Measurements from ENCODE around the gene KRT4. TPM values are rescaled to one million over a fixed set of nuclear protein-coding genes. Genes with fewer than 3 reads are reported as not detected.
"Not testable (repeated sequence)": the region's sequence is repeated elsewhere in the genome, so short reads cannot be mapped to it uniquely, and the experiment has no call there.

The KRT4 gene
- total RNA-seq, 1 donor from 2014 or later: not detected

DNA sequence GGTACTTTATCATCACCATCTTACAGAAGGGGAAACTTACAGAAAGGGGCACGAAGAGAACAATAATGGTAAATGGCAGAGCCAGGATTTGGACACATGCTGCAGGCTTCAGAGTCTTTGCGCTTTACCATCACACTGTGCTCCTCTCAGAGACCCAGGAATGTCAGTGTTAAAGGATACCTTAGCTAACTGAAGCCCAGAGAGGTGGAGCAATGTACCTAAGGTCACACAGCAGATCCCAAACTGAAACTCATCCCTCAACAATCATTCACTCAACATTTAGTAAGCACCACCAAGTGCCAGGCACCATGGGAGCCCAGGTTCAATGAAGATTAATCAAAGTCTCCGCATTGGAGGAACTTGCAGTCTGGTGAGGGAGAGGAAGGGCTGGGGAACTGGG is 42.9 kb upstream of the KRT4 start:
- intact Hi-C loops (cut with micrococcal nuclease): no loop called here
- Histone ChIP-seq H3K4me3 (no peak overlapping the region), H3K4me1 (peaks cover 4% of the 10 kb centered on the region)

DNA sequence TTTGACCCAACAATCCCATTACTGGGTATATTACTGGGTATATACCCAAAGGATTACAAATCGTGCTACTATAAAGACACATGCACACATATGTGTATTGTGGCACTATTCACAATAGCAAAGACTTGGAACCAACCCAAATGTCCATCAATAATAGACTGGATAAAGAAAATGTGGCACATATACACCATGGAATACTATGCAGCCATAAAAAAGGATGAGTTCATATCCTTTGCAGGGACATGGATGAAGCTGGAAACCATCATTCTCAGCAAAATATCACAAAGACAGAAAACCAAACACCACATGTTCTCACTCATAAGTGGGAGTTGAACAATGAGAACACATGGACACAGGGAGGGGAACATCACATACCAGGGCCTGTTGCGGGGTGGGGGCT is 42.2 kb upstream of the KRT4 start:
- H3K9me3 ChIP-seq (replicated peaks); H3K27ac ChIP-seq (replicated peaks); DNase-seq; H3K4me3 ChIP-seq; intact Hi-C loops (cut with micrococcal nuclease); H3K36me3 ChIP-seq; H3K4me1 ChIP-seq: not testable (repeated sequence)
- peaks cover 29% of the 10 kb centered on the region for H3K27me3 ChIP-seq (ENCODE audit: low read depth)

More for the DNA sequence above, 42.9 kb upstream of the KRT4 start:
- H3K36me3 ChIP-seq: no peaks in the 10 kb centered on the region
- no peak for DNase-seq
- peaks cover 22% of the 10 kb centered on the region for H3K27me3 ChIP-seq (ENCODE audit: low read depth)
- no peak overlapping the region for H3K27ac ChIP-seq (replicated peaks)
- no peak for TF ChIP-seq CTCF (IDR thresholded peaks at IDR 0.05; ENCODE audit: borderline replicate concordance)
- H3K9me3 ChIP-seq (replicated peaks): peaks cover 9% of the 10 kb centered on the region

DNA sequence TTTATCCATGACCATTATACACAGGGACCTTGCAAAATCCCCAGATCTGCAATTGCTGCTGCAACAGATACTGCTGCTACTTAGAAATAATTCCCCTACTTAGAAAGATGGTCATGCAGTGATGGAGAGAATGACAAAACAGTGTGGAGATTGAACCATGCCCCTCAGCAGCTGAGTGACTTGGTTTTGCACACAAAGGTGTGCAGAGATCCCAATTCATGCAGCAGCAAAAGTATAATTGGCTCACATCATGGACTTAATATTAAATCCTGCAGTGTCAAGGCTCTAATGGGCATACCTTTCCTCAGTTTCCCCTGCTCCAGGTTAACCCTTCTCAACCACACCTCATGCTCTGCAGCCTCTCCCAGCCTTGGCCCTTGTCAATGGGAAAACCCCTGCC is 37.9 kb upstream of the KRT4 start:
- intact Hi-C loops (cut with micrococcal nuclease): no loop called here
- no peak overlapping the region for H3K4me3 ChIP-seq
- H3K9me3 ChIP-seq (replicated peaks): peaks cover 9% of the 10 kb centered on the region
- H3K27ac ChIP-seq (replicated peaks): no peak overlapping the region
- DNase-seq: no peak
- no peaks in the 10 kb centered on the region for H3K36me3 ChIP-seq
- H3K4me1 ChIP-seq: no peaks in the 10 kb centered on the region
- H3K27me3 ChIP-seq (ENCODE audit: low read depth): peaks cover 72% of the 10 kb centered on the region
- TF ChIP-seq CTCF (IDR thresholded peaks at IDR 0.05; ENCODE audit: borderline replicate concordance): no peak

DNA sequence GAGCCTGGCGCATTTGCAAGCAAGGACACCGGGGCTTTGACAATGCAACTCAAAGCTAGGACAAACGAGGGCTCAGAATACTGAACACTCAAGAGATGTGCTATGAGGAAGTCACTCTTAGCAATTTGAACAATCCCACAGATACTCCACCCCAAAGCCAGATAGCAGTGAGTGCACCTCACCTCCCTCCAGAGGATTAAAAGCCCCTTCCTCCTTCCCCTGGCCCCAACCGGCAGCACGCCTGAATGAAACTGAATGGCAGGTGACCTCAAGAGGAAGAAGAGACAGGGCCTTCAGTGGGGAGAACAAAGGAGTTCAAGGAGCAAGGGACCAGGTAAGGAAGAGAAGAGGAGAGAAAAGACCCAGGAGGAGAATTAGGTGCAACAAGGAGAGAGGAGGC is 36.8 kb upstream of the KRT4 start:
- no peak for DNase-seq
- Histone ChIP-seq H3K4me3 (no peak overlapping the region), H3K9me3 (replicated peaks) (peaks cover 9% of the 10 kb centered on the region), H3K27ac (replicated peaks) (no peak overlapping the region), H3K4me1 (no peaks in the 10 kb centered on the region), H3K27me3 (ENCODE audit: low read depth) (peaks cover 81% of the 10 kb centered on the region), H3K36me3 (no peaks in the 10 kb centered on the region)
- intact Hi-C loops (cut with micrococcal nuclease): no loop called here
- no peak for TF ChIP-seq CTCF (IDR thresholded peaks at IDR 0.05; ENCODE audit: borderline replicate concordance)

DNA sequence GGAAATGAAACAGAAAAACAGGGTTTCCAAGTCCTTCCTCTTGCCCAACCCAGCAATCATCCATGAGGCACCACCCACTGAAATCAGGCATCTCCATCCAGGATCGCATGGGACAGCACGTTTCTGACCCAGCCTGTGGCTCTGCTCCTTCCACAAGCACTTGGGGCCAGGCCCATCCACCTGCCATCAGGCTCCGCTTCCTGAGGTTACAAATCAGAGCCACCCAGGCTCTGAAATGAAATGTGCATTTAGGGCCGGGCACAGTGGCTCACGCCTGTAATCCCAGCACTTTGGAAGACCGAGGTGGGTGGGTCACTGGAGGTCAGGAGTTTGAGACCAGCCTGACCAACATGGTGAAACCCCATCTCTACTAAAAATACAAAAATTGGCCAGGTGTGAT is 35.6 kb upstream of the KRT4 start:
- no peak overlapping the region for H3K4me3 ChIP-seq
- no peaks in the 10 kb centered on the region for H3K36me3 ChIP-seq
- no peak for DNase-seq
- H3K27ac ChIP-seq (replicated peaks): no peak overlapping the region
- H3K9me3 ChIP-seq (replicated peaks): peaks cover under 1% of the 10 kb centered on the region
- no peak for TF ChIP-seq CTCF (IDR thresholded peaks at IDR 0.05; ENCODE audit: borderline replicate concordance)
- no peaks in the 10 kb centered on the region for H3K4me1 ChIP-seq
- H3K27me3 ChIP-seq (ENCODE audit: low read depth): peaks cover 81% of the 10 kb centered on the region
- intact Hi-C loops (cut with micrococcal nuclease): no loop called here

- Histone ChIP-seq H3K27ac (replicated peaks) (no peak within 1 kb of the TSS), H3K4me3 (no peak within 1 kb of the TSS), H3K36me3 (no peaks in the 10 kb centered on the region), H3K27me3 (ENCODE audit: low read depth) (peaks cover 78% of the 10 kb centered on the region), H3K9me3 (replicated peaks) (no peaks in the 10 kb centered on the region), H3K4me1 (no peaks in the 10 kb centered on the region)
- intact Hi-C loops (cut with micrococcal nuclease): no loop called here
- no peak for DNase-seq
- TF ChIP-seq CTCF (IDR thresholded peaks at IDR 0.05; ENCODE audit: borderline replicate concordance): no peak
These were observed 34.8 kb upstream of the KRT4 start, which contains the start of gene KRT78 for GRCh38 chr12:52848661-52849255. TSS of gene KRT78 (minus strand) at chr12:52848994. CDS start at chr12:52848930, 64 bp downstream.

Measured in left ventricle myocardium inferior (tissue), 1 donor.